Prostate gland (tissue), 2 donors: ENCODE results near the gene STK35.
"Not testable (repeated sequence)": the region's sequence is repeated elsewhere in the genome, so short reads cannot be mapped to it uniquely, and the experiment has no call there.

Source experiments
- POLR2A ChIP-seq: fragments of 450-650 bp; IDR thresholded peaks from one replicate; pipeline ENCODE4 v1.6.1; 2016; ENCODE audit warnings: antibody characterized with exemption, mild to moderate bottlenecking
- POLR2AphosphoS5 ChIP-seq: sonication (generic); formaldehyde crosslinking; IDR thresholded peaks from one replicate; pipeline ENCODE4 v1.6.1; 2017; ENCODE audit warnings: antibody characterized with exemption
- TF ChIP-seq, protein P1 (sequence below), 4 experiments: fragments of 200-600 bp in 2 of 4; fragments of 450-650 bp in 2 of 4; sonication (generic) in 2 of 4; IDR thresholded peaks; 1 replicate in 3 of 4; 2 replicates in 1 of 4; pipeline ENCODE4 v1.5.1; 2016 to 2019; ENCODE audit warnings: antibody characterized with exemption in 4 of 4, mild to moderate bottlenecking in 2 of 4, moderate library complexity in 2 of 4

GRCh38 chr20:2184933-2185332 lies 83.3 kb downstream of the STK35 start:
- TF ChIP-seq, protein P1, sequence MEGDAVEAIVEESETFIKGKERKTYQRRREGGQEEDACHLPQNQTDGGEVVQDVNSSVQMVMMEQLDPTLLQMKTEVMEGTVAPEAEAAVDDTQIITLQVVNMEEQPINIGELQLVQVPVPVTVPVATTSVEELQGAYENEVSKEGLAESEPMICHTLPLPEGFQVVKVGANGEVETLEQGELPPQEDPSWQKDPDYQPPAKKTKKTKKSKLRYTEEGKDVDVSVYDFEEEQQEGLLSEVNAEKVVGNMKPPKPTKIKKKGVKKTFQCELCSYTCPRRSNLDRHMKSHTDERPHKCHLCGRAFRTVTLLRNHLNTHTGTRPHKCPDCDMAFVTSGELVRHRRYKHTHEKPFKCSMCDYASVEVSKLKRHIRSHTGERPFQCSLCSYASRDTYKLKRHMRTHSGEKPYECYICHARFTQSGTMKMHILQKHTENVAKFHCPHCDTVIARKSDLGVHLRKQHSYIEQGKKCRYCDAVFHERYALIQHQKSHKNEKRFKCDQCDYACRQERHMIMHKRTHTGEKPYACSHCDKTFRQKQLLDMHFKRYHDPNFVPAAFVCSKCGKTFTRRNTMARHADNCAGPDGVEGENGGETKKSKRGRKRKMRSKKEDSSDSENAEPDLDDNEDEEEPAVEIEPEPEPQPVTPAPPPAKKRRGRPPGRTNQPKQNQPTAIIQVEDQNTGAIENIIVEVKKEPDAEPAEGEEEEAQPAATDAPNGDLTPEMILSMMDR (IDR thresholded peaks at IDR 0.05), result not testable (repeated sequence)
- not testable (repeated sequence) for TF ChIP-seq POLR2A, POLR2AphosphoS5
